GM10266 (cell line): Measurements from ENCODE around the gene ZNF445.
"Not testable (repeated sequence)": the region's sequence is repeated elsewhere in the genome, so short reads cannot be mapped to it uniquely, and the experiment has no call there.

Source experiments
- DNase-seq: peaks from one replicate; pipeline ENCODE4 v3.0.0; 2012; ENCODE audit errors: extremely low spot score
- CTCF ChIP-seq: IDR thresholded peaks from 2 replicates; pipeline ENCODE4 v1.5.1; 2012; ENCODE audit warnings: mild to moderate bottlenecking, low read depth; ENCODE audit not compliant: control insufficient read depth, insufficient read depth; ENCODE audit errors: missing control alignments

The ZNF445 gene

GRCh38 chr3:44411031-44411645, 66.3 kb downstream of the ZNF445 start:
- no peak for DNase-seq
- TF ChIP-seq CTCF, result no peak

- TF ChIP-seq CTCF, result no peak
- no peak for DNase-seq
These were observed 67.6 kb downstream of the ZNF445 start for GRCh38 chr3:44409640-44410410.

GRCh38 chr3:44402548-44402947, 74.9 kb downstream of the ZNF445 start:
- no peak for DNase-seq
- no peak for TF ChIP-seq CTCF

GRCh38 chr3:44400771-44401170, 76.7 kb downstream of the ZNF445 start:
- no peak for DNase-seq
- no peak for TF ChIP-seq CTCF

- no peak for TF ChIP-seq CTCF
- no peak for DNase-seq
These were observed 78.6 kb downstream of the ZNF445 start for GRCh38 chr3:44398853-44399252.

- not testable (repeated sequence) for DNase-seq
These were observed 79.2 kb downstream of the ZNF445 start for GRCh38 chr3:44398271-44398670.

GRCh38 chr3:44396200-44397171, 81.0 kb downstream of the ZNF445 start:
- no peak for DNase-seq
- no peak for TF ChIP-seq CTCF
